GM12878 (cell line): ENCODE measurements around the gene MAP3K4.
"Not testable (repeated sequence)": the region's sequence is repeated elsewhere in the genome, so short reads cannot be mapped to it uniquely, and the experiment has no call there.

Experiments
- EP300 ChIP-seq, 2 experiments: fragments of 150-350 bp in 1 of 2; IDR thresholded peaks; 2 replicates each; pipeline ENCODE4 v1.6.1; 2011 to 2012; ENCODE audit warnings: low read depth in 2 of 2, low read length in 2 of 2, borderline replicate concordance in 1 of 2, improper control_type of control experiment in 1 of 2, inconsistent platforms in 1 of 2; ENCODE audit not compliant: control insufficient read depth in 1 of 2
- EZH2 ChIP-seq: IDR thresholded peaks from 2 replicates; pipeline ENCODE4 v1.6.1; 2012; ENCODE audit warnings: low read depth, mild to moderate bottlenecking, control low read depth, inconsistent platforms, low read length, borderline replicate concordance; ENCODE audit not compliant: control insufficient read depth
- FOS ChIP-seq: IDR thresholded peaks from 3 replicates; pipeline ENCODE4 v1.6.1; 2011; ENCODE audit warnings: borderline replicate concordance; ENCODE audit not compliant: insufficient read length; ENCODE audit errors: extremely low read depth
- HDAC6 ChIP-seq: fragments of 200-600 bp; sonication (generic); IDR thresholded peaks from one replicate; pipeline ENCODE4 v1.8.0; 2017; ENCODE audit warnings: antibody characterized with exemption; ENCODE audit not compliant: unreplicated experiment
- SMARCA5 ChIP-seq: fragments of 450-650 bp; IDR thresholded peaks from 2 replicates; pipeline ENCODE4 v1.6.1; 2017; ENCODE audit warnings: mild to moderate bottlenecking
- SREBF1 ChIP-seq: IDR thresholded peaks from 2 replicates; pipeline ENCODE4 v1.6.1; 2012; ENCODE audit warnings: mild to moderate bottlenecking, low read length
- ZBED1 ChIP-seq: IDR thresholded peaks from 2 replicates; pipeline ENCODE4 v1.6.1; 2016; ENCODE audit warnings: borderline replicate concordance
- TF ChIP-seq, protein P1 (sequence below), 3 experiments: IDR thresholded peaks in 2 of 3; conservative IDR thresholded peaks in 1 of 3; 2 replicates each; pipeline ENCODE4 v1.5.1; 2011; ENCODE audit warnings: low read depth in 3 of 3, low read length in 3 of 3, mild to moderate bottlenecking in 3 of 3, control low read depth in 2 of 3, moderate library complexity in 2 of 3, inconsistent platforms in 1 of 3, mixed read lengths in 1 of 3; ENCODE audit not compliant: control insufficient read depth in 2 of 3, insufficient read depth in 1 of 3; ENCODE audit errors: extremely low read depth in 1 of 3
- TF ChIP-seq, protein P2 (sequence below): IDR thresholded peaks from 2 replicates; pipeline ENCODE4 v1.6.1; 2012; ENCODE audit warnings: low read depth, low read length, improper control_type of control experiment
- TF ChIP-seq, protein P3 (sequence below): IDR thresholded peaks from 2 replicates; pipeline ENCODE4 v1.6.1; 2011; ENCODE audit warnings: borderline replicate concordance, low read depth, mild to moderate bottlenecking, moderate library complexity, low read length; ENCODE audit not compliant: insufficient read depth, poor library complexity, severe bottlenecking

DNA sequence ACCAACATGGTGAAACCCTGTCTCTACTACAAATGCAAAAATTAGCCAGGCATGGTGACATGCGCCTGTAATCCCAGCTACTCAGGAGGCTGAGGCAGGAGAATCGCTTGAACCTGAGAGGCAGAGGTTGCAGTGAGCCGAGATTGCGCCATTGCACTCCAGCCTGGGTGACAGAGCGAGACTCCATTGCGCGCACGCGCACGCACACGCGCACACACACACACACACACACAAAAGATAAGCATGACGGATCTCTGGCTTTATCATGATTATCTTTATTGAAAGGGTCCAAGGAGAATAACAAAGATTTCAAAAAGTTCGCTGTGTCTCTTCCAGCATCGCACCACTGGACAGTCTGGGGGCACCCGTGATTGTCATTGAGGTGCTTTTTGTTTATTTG lies 19.0 kb upstream of the MAP3K4 start:
- not testable (repeated sequence) for TF ChIP-seq SREBF1; HDAC6; FOS; SMARCA5; ZBED1; EZH2; EP300 (IDR thresholded peaks at IDR 0.05; ENCODE audit: borderline replicate concordance in 1 of 2, control insufficient read depth in 1 of 2, low read depth in 2 of 2, low read length in 2 of 2)
- TF ChIP-seq, protein P1, sequence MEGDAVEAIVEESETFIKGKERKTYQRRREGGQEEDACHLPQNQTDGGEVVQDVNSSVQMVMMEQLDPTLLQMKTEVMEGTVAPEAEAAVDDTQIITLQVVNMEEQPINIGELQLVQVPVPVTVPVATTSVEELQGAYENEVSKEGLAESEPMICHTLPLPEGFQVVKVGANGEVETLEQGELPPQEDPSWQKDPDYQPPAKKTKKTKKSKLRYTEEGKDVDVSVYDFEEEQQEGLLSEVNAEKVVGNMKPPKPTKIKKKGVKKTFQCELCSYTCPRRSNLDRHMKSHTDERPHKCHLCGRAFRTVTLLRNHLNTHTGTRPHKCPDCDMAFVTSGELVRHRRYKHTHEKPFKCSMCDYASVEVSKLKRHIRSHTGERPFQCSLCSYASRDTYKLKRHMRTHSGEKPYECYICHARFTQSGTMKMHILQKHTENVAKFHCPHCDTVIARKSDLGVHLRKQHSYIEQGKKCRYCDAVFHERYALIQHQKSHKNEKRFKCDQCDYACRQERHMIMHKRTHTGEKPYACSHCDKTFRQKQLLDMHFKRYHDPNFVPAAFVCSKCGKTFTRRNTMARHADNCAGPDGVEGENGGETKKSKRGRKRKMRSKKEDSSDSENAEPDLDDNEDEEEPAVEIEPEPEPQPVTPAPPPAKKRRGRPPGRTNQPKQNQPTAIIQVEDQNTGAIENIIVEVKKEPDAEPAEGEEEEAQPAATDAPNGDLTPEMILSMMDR (IDR thresholded peaks at IDR 0.05 in 2 of 3, conservative IDR thresholded peaks at IDR 0.05 in 1 of 3; ENCODE audit: control insufficient read depth in 2 of 3, extremely low read depth in 1 of 3, insufficient read depth in 1 of 3, low read depth in 3 of 3, low read length in 3 of 3), result not testable (repeated sequence)
- TF ChIP-seq, protein P2, sequence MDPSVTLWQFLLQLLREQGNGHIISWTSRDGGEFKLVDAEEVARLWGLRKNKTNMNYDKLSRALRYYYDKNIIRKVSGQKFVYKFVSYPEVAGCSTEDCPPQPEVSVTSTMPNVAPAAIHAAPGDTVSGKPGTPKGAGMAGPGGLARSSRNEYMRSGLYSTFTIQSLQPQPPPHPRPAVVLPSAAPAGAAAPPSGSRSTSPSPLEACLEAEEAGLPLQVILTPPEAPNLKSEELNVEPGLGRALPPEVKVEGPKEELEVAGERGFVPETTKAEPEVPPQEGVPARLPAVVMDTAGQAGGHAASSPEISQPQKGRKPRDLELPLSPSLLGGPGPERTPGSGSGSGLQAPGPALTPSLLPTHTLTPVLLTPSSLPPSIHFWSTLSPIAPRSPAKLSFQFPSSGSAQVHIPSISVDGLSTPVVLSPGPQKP, result not testable (repeated sequence)
- TF ChIP-seq, protein P3, sequence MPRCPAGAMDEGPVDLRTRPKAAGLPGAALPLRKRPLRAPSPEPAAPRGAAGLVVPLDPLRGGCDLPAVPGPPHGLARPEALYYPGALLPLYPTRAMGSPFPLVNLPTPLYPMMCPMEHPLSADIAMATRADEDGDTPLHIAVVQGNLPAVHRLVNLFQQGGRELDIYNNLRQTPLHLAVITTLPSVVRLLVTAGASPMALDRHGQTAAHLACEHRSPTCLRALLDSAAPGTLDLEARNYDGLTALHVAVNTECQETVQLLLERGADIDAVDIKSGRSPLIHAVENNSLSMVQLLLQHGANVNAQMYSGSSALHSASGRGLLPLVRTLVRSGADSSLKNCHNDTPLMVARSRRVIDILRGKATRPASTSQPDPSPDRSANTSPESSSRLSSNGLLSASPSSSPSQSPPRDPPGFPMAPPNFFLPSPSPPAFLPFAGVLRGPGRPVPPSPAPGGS, result not testable (repeated sequence)
